DOHH2 (cell line): ENCODE data around the gene KAT2A.

Source experiments
- H3F3A ChIP-seq: fragments of 200-600 bp; sonication (generic), shearing (Covaris generic); 2 replicates; pipeline ENCODE4 v1.6.0; 2016; ENCODE audit warnings: antibody characterized with exemption, mild to moderate bottlenecking; ENCODE audit not compliant: control insufficient read depth, insufficient read depth
- H3K27ac ChIP-seq: fragments of 200-600 bp; sonication (generic); 2 replicates; pipeline ENCODE4 v1.5.1; 2014; ENCODE audit warnings: low read depth, mild to moderate bottlenecking, low read length, moderate library complexity
- H3K27me3 ChIP-seq: fragments of 200-600 bp; sonication (generic); 2 replicates; pipeline ENCODE4 v1.6.1; 2014; ENCODE audit warnings: mild to moderate bottlenecking, low read length, mixed read lengths; ENCODE audit not compliant: control insufficient read depth
- H3K36me3 ChIP-seq: fragments of 200-600 bp; sonication (generic); 2 replicates; pipeline ENCODE4 v1.6.1; 2014; ENCODE audit warnings: mild to moderate bottlenecking, low read length, moderate library complexity, mixed read lengths; ENCODE audit not compliant: control insufficient read depth
- H3K4me1 ChIP-seq: fragments of 200-600 bp; sonication (generic); 2 replicates; pipeline ENCODE4 v1.6.1; 2014; ENCODE audit warnings: mild to moderate bottlenecking, low read length, mixed read lengths; ENCODE audit not compliant: control insufficient read depth
- H3K4me2 ChIP-seq: fragments of 200-600 bp; sonication (generic); 2 replicates; pipeline ENCODE4 v1.6.0; 2014; ENCODE audit warnings: mild to moderate bottlenecking, low read length, moderate library complexity
- H3K4me3 ChIP-seq: fragments of 200-600 bp; sonication (generic); 2 replicates; pipeline ENCODE4 v1.5.1; 2014; ENCODE audit warnings: mild to moderate bottlenecking, low read length, mixed read lengths
- H3K79me2 ChIP-seq: fragments of 200-600 bp; sonication (generic); 2 replicates; pipeline ENCODE4 v1.6.1; 2014; ENCODE audit warnings: mild to moderate bottlenecking, low read length, mixed read lengths; ENCODE audit not compliant: control insufficient read depth
- H3K9me2 ChIP-seq: fragments of 200-600 bp; sonication (generic); replicated peaks from 2 replicates; pipeline ENCODE4 v1.6.1; 2014; ENCODE audit warnings: mild to moderate bottlenecking, low read length, mixed read lengths; ENCODE audit not compliant: control insufficient read depth
- H3K9me3 ChIP-seq: fragments of 200-600 bp; sonication (generic); 2 replicates; pipeline ENCODE4 v1.6.1; 2014; ENCODE audit warnings: antibody characterized with exemption, low read length, mixed read lengths; ENCODE audit not compliant: control insufficient read depth, insufficient read depth
- H4K20me1 ChIP-seq: fragments of 200-600 bp; sonication (generic); 2 replicates; pipeline ENCODE4 v1.6.0; 2014; ENCODE audit warnings: low read depth, mild to moderate bottlenecking, antibody characterized with exemption, low read length, moderate library complexity; ENCODE audit not compliant: control insufficient read depth, insufficient read depth
- EZH2phosphoT487 ChIP-seq: fragments of 200-600 bp; sonication (generic); IDR thresholded peaks from 2 replicates; pipeline ENCODE4 v1.6.1; 2017; ENCODE audit warnings: borderline replicate concordance, mild to moderate bottlenecking, antibody characterized with exemption, low read length, moderate library complexity, mixed read lengths
- TF ChIP-seq, protein P1 (sequence below): fragments of 200-600 bp; sonication (generic); IDR thresholded peaks from one replicate; pipeline ENCODE4 v1.5.1; 2014; ENCODE audit warnings: antibody characterized with exemption, mild to moderate bottlenecking, low read depth, low read length; ENCODE audit not compliant: poor library complexity, severe bottlenecking

KAT2A gene

DNA sequence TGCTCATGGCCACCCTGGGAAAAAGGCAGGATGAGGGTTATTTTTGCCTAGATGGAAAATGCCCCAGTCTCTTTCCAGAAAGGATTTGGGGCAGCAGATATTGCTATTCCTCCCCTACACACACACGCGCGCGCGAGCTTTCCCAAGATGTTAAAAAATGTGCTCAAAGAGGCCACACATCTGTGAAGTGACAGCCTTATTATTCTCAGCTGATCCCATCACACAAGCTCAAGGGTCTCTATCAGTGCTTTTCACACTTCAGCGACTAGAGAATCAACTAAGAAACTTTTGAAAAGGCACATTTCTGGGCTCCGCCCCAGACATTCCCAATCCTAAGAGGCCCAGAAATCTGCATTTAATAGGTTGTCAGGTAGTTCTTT is 39.4 kb upstream of the KAT2A start:
- no peak for TF ChIP-seq EZH2phosphoT487
- TF ChIP-seq, protein P1, sequence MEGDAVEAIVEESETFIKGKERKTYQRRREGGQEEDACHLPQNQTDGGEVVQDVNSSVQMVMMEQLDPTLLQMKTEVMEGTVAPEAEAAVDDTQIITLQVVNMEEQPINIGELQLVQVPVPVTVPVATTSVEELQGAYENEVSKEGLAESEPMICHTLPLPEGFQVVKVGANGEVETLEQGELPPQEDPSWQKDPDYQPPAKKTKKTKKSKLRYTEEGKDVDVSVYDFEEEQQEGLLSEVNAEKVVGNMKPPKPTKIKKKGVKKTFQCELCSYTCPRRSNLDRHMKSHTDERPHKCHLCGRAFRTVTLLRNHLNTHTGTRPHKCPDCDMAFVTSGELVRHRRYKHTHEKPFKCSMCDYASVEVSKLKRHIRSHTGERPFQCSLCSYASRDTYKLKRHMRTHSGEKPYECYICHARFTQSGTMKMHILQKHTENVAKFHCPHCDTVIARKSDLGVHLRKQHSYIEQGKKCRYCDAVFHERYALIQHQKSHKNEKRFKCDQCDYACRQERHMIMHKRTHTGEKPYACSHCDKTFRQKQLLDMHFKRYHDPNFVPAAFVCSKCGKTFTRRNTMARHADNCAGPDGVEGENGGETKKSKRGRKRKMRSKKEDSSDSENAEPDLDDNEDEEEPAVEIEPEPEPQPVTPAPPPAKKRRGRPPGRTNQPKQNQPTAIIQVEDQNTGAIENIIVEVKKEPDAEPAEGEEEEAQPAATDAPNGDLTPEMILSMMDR, result no peak
- no peaks in the 10 kb centered on the region for H3K27me3 ChIP-seq
- H3K9me2 ChIP-seq, result no peaks in the 10 kb centered on the region
- no peaks in the 10 kb centered on the region for H3K36me3 ChIP-seq
- no peaks in the 10 kb centered on the region for H4K20me1 ChIP-seq
- no peaks in the 10 kb centered on the region for H3K9me3 ChIP-seq
- H3K4me2 ChIP-seq, result no peak overlapping the region
- no peak overlapping the region for H3K27ac ChIP-seq
- H3K79me2 ChIP-seq, result no peaks in the 10 kb centered on the region
- H3K4me3 ChIP-seq, result no peak overlapping the region
- H3F3A ChIP-seq, result no peaks in the 10 kb centered on the region
- peaks cover under 1% of the 10 kb centered on the region for H3K4me1 ChIP-seq

DNA sequence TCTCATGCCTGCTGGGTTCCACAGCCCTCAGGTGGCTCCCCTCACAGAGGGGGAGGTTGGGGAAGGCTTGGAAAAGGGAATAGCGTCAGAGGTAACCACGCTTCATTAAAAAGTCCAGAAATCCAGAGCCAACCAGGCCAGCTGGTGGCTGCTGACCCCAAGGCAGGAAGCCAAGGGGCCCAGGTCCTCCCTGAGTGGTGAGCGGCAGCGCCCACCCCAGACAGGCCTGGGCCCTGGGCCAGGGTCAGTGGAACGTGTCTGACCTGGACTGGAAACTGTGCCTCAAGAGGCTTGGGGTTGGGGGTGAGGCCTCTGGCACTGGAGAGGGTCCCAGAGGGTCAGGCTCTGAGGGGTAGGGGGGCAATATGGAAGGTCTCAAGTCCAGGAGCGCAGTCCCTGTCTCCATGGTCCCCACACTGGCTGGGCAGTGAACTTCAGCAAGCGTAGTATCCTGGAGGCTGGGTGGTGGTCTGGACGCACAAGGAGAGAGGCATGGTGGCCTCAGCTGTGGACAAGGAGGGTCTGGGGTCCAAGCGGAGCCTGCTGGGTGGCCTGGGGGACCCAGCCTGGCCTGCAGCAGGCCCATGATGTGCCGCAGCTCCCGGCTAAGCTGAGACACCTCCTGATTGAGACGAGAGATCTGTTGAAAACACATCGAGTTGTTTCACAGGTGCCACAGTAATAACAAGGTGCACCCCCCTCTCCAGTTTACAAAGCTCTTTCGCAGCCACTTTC is 38.8 kb upstream of the KAT2A start:
- Histone ChIP-seq H3K27ac (no peak overlapping the region), H4K20me1 (no peaks in the 10 kb centered on the region), H3K9me2 (no peaks in the 10 kb centered on the region), H3K4me2 (no peak overlapping the region), H3K36me3 (no peaks in the 10 kb centered on the region), H3K9me3 (no peaks in the 10 kb centered on the region), H3K79me2 (no peaks in the 10 kb centered on the region), H3K4me3 (no peak overlapping the region), H3K4me1 (peaks cover 3% of the 10 kb centered on the region), H3F3A (no peaks in the 10 kb centered on the region), H3K27me3 (no peaks in the 10 kb centered on the region)
- no peak for TF ChIP-seq EZH2phosphoT487
- TF ChIP-seq, protein P1, result no peak

DNA sequence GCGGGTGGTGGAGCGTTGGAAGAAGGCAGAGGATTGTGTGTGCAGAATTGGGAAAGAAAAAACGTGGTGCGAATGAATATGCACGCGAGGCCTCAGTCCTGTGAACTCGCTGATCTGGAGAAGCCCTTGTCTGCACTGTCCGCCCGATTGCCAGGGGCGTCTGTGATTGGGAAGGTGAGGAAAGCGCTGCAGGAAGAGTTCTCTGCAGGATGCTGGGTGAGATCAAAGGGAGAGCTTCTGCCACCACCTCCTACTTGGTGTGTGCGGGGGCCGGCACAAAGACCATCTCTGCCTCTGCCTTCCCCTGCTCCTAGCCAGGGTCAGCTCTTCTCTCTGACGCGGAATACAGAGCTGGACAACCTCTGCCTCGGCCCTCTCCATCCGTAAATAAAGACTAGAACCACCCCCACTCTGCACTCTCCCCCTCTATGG is 34.5 kb upstream of the KAT2A start:
- Histone ChIP-seq H3K9me3 (no peaks in the 10 kb centered on the region), H3K4me1 (peaks cover 17% of the 10 kb centered on the region), H3K4me3 (peak overlapping the region; percentile 93), H3K36me3 (peaks cover 16% of the 10 kb centered on the region), H3K27ac (no peak overlapping the region), H3F3A (no peaks in the 10 kb centered on the region), H3K4me2 (peak overlapping the region; percentile 58), H3K27me3 (no peaks in the 10 kb centered on the region), H4K20me1 (peaks cover 15% of the 10 kb centered on the region), H3K9me2 (no peaks in the 10 kb centered on the region), H3K79me2 (peaks cover 42% of the 10 kb centered on the region)
- TF ChIP-seq, protein P1, result no peak
- no peak for TF ChIP-seq EZH2phosphoT487
